GM21619 (cell line): ENCODE data around the gene SOCS2.
"Not testable (repeated sequence)": the region's sequence is repeated elsewhere in the genome, so short reads cannot be mapped to it uniquely, and the experiment has no call there.

Source experiments
- ATAC-seq: cut with Tn5 transposase; IDR thresholded peaks from one replicate; pipeline ENCODE4 v1.9.1; 2021; ENCODE audit not compliant: unreplicated experiment

The SOCS2 gene

DNA sequence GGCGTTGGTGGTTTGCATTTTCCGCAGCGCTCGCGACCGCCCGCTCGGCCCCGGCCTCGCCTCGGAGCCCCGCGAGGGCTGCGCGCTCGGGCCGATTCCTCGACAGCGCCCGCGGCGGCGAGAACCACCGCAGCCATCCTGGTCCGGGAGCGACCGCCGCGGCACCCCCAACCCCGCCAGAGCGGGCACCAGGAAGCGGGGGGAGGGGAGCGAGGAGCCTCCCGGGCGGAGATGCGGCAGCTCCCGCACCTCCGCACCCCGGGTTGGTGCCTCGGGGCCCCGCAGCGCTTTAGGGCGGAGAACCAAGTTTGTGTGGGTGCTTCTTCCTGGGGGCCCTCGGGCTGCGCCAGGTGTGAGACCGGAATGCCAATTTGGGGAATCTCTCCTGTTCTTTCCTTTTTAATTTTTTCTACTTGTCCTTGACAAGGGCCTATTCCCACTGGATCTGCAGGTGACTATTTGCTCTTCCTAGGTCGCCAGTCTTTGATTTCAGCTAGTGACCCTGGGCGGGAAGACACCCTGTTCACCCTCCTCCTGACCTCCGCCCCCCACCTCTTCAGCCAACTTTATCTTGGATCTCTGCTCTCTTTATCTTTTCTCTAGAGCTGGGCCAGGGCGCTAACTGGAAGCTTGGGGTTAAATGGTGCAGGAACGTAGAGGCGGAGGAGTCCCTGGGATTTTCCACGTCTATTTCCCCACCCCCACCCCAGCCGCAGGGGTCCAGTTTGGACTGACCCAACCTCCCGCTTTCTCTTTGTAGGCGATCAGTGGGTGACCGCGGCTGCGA, at the start of gene SOCS2:
Gene SOCS2 (plus strand): TSS at position 751 of the 787 bp plus-strand sequence. CDS start 223 bp downstream, outside the sequence.
- ATAC-seq, result peak; percentile 3

GRCh38 chr12:93524386-93525133, 47.9 kb upstream of the SOCS2 start:
- no peak for ATAC-seq

DNA sequence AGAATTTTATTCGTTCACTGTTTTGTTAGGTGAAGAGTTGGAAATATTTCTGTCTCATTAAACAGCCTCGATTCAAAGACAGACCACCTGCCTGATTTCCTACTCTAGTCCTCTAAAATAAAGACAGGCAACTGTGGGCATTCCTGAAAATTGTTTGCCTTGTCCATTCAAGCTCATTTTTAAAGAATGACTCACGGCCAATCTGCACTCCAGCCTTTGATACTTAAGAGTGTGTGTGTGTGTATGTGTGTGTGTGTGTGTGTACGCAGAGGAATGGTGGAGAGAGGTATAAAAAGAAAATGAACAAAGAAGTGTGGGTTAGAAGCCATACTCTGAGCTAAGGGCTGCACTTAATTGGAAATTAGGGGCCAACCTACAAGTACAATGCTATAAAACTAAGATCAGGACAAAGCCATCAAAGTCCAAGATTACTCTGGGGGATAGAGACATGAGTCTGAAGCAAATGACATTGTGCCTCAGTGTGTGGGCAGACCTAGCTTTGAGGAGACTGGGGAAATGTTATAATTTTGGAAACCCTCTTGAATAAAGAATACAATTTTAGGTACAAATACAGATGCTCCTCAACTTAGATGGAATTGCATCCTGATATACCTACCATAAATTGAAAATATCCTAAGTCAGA, 45.6 kb upstream of the SOCS2 start:
- ATAC-seq, result no peak

DNA sequence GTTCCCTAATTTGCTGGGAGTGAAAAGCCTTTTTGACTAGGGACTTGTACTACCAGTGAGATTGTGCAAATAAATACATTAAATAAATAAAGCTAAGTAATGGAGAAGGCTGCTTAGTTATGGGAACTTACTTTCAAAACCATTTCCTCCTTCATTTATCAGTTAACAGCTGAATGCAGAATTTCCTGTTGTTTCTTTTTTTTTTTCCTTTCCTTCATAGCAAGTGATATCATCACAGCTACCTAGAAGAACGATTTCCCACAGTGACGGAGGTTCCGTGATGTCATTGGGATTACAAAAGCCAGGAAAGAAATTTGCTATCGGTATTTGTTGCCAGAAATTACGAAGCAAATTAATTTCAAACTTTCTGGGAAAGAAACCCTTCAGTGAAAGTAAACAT, 42.1 kb upstream of the SOCS2 start:
- no peak for ATAC-seq

DNA sequence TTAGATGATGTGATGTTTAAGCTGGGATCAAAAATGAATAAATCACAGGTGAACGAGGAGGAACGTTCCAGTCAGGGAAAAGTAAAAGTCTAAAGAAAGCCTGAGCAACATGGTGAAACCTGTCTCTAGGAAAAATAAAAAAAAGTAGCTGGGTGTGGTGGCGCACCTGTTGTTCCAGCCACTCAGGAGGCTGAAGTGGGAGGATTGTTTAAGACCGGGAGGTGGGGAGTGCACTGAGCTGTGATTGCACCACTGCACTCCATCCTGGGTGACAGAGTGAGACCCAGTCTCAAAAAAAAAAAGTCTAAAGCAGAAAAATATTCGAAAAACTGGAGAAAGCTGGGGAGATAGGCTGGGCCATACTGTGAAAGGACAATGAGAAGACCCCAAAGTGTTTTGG, 39.2 kb upstream of the SOCS2 start:
- ATAC-seq, result no peak

DNA sequence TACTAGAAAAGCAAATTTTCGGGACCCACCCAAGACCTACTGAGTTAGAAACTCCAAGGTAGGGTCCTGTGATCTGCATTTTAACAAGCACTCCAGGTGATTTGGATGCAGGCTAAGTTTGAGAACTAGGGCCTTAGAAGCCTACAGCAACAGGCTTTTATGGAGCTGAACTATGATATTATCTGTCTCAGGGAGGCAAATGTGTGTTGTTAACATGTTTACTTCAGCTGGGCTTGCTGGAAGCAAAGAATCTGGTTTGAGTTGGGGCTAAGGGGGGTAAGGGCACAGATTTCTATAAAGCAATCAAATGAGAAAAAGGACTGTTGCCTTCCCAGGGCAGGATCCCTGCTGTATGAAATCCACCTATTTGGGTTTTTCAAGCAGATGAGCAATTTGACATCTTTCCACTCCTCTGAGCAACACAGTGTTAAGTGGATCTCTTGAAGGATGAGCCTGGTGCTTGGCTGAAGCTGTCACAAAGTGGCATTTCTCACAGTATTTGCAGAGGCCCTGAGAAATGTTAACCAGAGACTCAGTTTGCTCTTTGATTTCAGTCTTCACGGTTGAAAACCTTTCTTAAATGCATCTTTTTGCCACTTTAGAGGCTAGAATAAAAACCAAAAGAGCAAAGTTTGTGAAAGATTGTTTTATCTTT, 36.2 kb upstream of the SOCS2 start:
- ATAC-seq, result peak; percentile 27

DNA sequence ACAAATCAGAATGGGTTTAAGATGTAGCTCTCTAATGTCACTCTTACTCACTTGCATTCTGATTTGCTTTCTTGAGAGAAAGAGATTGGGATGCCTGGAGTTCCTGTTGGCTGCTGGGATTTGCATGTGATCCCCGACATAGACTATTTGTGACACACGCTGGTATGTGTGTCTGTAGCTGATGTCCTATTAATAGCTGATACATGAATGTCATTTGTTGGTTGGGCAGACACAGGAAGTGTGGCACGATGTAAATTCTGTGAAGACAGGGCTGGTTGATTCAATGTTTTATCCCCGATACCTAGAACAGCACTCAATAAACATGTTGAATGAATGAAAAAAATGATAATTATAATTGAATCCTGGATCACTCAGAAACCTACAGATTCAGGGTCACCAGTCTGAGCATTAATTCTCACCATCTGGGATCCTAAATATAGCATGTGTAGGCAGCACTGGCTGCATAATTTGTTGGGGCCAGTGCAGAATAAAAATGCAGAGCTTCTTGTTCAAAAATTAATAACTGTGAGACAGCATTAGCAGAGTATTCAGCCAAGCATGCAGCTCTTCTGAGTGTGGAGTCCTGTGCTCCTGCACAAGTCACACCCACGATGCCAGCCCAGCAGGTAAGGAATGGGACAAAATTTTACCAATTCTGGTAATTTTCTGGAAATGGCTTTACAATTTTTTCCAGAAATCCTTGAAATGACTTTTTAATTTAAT, 35.5 kb upstream of the SOCS2 start:
- ATAC-seq, result peak; percentile 91

- ATAC-seq, result no peak
These were observed 34.7 kb upstream of the SOCS2 start for GRCh38 chr12:93537769-93538168.

DNA sequence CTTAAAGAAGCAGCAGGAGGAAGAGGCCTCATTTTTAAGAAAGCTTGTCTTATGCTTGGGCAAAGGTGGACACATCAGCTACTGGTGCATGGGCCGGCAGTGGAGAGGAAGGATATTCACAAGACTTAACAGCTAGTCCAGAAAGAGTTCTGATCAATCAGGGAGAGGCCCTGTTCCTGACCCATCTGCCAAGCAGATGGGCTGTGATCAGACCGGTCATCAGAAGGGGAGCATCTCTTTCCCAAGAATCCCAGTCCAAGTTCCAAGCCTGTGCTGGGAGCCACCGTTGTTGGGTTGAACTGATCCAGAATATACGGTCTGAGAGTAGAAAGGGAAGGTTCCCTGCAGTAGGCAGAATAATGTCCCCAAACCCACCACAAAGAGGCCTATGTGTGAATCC, 32.7 kb upstream of the SOCS2 start:
- ATAC-seq, result no peak

GRCh38 chr12:93540466-93540865, 32.0 kb upstream of the SOCS2 start:
- no peak for ATAC-seq

- ATAC-seq, result no peak
These were observed 30.8 kb upstream of the SOCS2 start for GRCh38 chr12:93541578-93542225.

- ATAC-seq, result no peak
These were observed 24.7 kb upstream of the SOCS2 start for GRCh38 chr12:93547778-93548177.

GRCh38 chr12:93549174-93549573, 23.3 kb upstream of the SOCS2 start:
- no peak for ATAC-seq

GRCh38 chr12:93550748-93551611, 21.5 kb upstream of the SOCS2 start:
- ATAC-seq, result no peak

GRCh38 chr12:93552427-93552826, 20.0 kb upstream of the SOCS2 start:
- no peak for ATAC-seq

DNA sequence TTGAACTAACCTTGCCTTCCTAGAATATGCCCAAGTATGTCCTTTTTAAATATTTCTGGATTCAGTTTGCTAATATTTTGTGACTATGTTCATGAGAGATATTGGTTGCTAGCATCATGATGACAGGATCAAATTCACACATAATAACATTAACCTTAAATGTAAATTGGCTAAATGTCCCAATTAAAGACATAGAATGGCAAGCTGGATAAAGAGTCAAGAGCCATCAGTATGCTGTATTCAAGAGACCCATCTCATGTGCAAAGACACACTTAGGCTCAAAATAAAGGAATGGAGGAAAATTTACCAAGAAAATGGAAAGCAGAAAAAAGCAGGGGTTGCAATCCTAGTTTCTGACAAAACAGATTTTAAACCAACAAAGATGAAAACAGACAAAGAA, 14.6 kb upstream of the SOCS2 start:
- not testable (repeated sequence) for ATAC-seq

GRCh38 chr12:93558685-93559084, 13.8 kb upstream of the SOCS2 start:
- not testable (repeated sequence) for ATAC-seq

DNA sequence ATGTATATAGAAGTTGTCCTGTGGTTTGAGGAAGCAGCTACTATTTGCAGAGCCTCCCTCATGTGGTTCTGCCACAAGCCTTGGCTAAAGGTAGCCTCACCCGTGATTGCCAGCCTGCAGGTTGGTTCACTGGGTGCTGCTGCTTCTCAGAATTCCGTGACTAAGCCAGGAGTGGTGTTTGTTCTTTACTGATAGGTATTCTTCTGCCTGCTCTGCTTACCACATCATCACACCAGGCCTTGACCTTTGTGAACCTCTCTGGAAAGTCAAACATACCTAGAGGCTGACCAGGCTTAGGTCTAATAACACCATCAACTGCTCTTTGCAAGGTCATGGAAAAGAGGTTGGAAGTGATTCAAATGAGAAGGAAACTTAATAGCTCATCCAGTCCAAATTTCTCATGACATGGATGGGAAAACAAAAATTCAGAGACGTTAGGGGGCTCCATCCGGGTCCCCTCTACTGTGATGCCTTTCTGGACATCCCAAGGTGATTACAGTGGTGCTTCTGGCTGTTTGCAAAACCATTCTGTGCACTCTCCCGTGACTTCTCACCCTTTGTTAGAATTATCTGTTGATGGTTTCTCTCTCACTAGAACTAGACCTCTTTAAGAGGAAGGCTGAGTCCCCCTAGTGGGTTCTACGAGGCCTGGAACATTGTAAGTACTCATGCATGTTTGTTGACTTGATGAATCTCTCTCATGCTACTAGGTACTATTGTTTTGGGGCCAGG, 8.5 kb upstream of the SOCS2 start:
- no peak for ATAC-seq

DNA sequence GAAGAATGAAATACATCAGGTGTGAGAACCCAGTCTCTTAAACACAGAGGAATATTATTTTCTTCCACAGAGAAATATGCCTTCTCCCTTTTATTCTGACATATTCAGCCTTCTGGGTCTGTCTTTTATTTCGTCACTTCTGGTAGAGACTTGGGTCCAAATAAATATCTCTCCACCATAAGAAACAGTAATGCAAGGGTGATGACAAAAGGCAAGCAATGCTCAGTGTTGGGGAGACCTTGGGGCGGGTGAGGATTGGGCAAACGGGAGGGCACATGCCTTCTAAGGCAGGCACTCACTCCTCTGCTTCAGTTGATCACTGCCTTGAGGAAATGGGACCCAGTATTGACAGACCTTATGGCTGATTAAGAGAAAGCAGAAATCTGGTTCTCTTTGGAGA, 6.7 kb upstream of the SOCS2 start:
- ATAC-seq, result no peak
